22Rv1 (cell line): ENCODE measurements around the gene CCN5.

Source experiments
- CTCF ChIP-seq: fragments of 450-650 bp; IDR thresholded peaks from 2 replicates; pipeline ENCODE4 v1.5.1; 2017; ENCODE audit warnings: mild to moderate bottlenecking
- ZFX ChIP-seq: fragments of 450-650 bp; IDR thresholded peaks from 2 replicates; pipeline ENCODE4 v1.6.1; 2017; ENCODE audit warnings: antibody characterized with exemption, borderline replicate concordance

- TF ChIP-seq CTCF (no peak), ZFX (no peak)
These were observed 15.3 kb downstream of the CCN5 start for GRCh38 chr20:44730441-44730840.
